Type B pancreatic cell (in vitro differentiated cells): Measurements from ENCODE around the gene FRMD4A. TPM values are rescaled to one million over a fixed set of nuclear protein-coding genes. Genes with fewer than 3 reads are reported as not detected.

Experiments used
- DNase-seq: peaks from one replicate; pipeline ENCODE4 v3.0.0; 2021; ENCODE audit warnings: mixed read lengths; ENCODE audit not compliant: unreplicated experiment; ENCODE audit errors: extremely low spot score
- H3K27ac Mint-ChIP-seq: 2 replicates; pipeline ENCODE4 v1.8.0; 2021; ENCODE audit warnings: mild to moderate bottlenecking, mixed read lengths
- H3K27me3 Mint-ChIP-seq: 2 replicates; pipeline ENCODE4 v1.8.0; 2021; ENCODE audit warnings: mixed read lengths
- H3K36me3 Mint-ChIP-seq: 2 replicates; pipeline ENCODE4 v1.8.0; 2021; ENCODE audit warnings: mixed read lengths
- H3K4me1 Mint-ChIP-seq: one replicate; pipeline ENCODE4 v1.8.0; 2021; ENCODE audit warnings: mixed read lengths; ENCODE audit not compliant: unreplicated experiment
- H3K4me3 Mint-ChIP-seq: 2 replicates; pipeline ENCODE4 v1.8.0; 2021; ENCODE audit warnings: mild to moderate bottlenecking, mixed read lengths
- H3K9me3 Mint-ChIP-seq: 2 replicates; pipeline ENCODE4 v1.8.0; 2021; ENCODE audit warnings: mixed read lengths
- CTCF ChIP-seq: fragments of 200-600 bp; sonication (generic); conservative IDR thresholded peaks from 2 replicates; pipeline ENCODE4 v1.5.0; 2021; ENCODE audit warnings: antibody characterized with exemption, mild to moderate bottlenecking
- total RNA-seq: library from RNA; stranded (reverse); gene quantifications from 2 replicates; pipeline ENCODE4 v1.2.1, GENCODE V29; 2021; ENCODE audit warnings: low replicate concordance

FRMD4A gene
- total RNA-seq, 1 donor from 2014 or later = 88.9 TPM

GRCh38 chr10:13885238-13885990 is 445.3 kb downstream of the FRMD4A start:
- no peak for DNase-seq
- peaks cover 40% of the 10 kb centered on the region for H3K27me3 Mint-ChIP-seq
- TF ChIP-seq CTCF = no peak
- no peak overlapping the region for H3K27ac Mint-ChIP-seq
- H3K4me3 Mint-ChIP-seq = no peak overlapping the region
- H3K36me3 Mint-ChIP-seq = no peaks in the 10 kb centered on the region
- H3K4me1 Mint-ChIP-seq = peaks cover 40% of the 10 kb centered on the region
- H3K9me3 Mint-ChIP-seq = peaks cover 5% of the 10 kb centered on the region

- DNase-seq = no peak
- Mint-ChIP-seq H3K4me1 (peaks cover 26% of the 10 kb centered on the region), H3K9me3 (peaks cover 5% of the 10 kb centered on the region), H3K36me3 (no peaks in the 10 kb centered on the region), H3K27me3 (peaks cover 24% of the 10 kb centered on the region), H3K4me3 (no peak overlapping the region), H3K27ac (no peak overlapping the region)
- no peak for TF ChIP-seq CTCF
Measured at GRCh38 chr10:13883636-13884444, 446.9 kb downstream of the FRMD4A start.

GRCh38 chr10:13882119-13882711 is 448.5 kb downstream of the FRMD4A start:
- Mint-ChIP-seq H3K9me3 (peaks cover 5% of the 10 kb centered on the region), H3K36me3 (no peaks in the 10 kb centered on the region), H3K4me1 (peaks cover 12% of the 10 kb centered on the region), H3K27ac (no peak overlapping the region), H3K27me3 (peaks cover 11% of the 10 kb centered on the region), H3K4me3 (no peak overlapping the region)
- no peak for DNase-seq
- TF ChIP-seq CTCF = no peak

DNA sequence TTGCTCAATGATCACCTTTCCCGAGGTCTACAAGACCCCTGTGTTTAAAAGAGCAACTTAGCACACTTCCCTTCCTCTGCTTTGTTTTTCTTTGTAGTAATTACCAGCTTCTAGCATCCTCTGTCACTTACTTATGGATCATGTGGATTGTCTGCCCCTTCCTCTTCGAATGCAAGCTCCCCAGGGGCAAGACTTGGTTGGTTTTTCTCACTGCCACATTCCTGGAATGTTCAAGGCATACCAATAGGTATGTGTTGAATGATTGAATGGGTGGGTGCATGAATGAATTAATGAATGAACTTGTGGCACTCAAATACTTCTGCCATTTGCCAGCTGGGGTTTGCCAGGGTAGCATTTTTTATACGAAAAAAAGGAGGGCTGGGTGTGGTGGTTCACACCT is 450.0 kb downstream of the FRMD4A start:
- H3K4me1 Mint-ChIP-seq = peaks cover 11% of the 10 kb centered on the region
- H3K27me3 Mint-ChIP-seq = peaks cover 5% of the 10 kb centered on the region
- TF ChIP-seq CTCF = no peak
- no peaks in the 10 kb centered on the region for H3K36me3 Mint-ChIP-seq
- no peak for DNase-seq
- H3K27ac Mint-ChIP-seq = no peak overlapping the region
- H3K4me3 Mint-ChIP-seq = no peak overlapping the region
- H3K9me3 Mint-ChIP-seq = no peaks in the 10 kb centered on the region

GRCh38 chr10:13877154-13877909 is 453.4 kb downstream of the FRMD4A start:
- no peak for TF ChIP-seq CTCF
- no peak overlapping the region for H3K27ac Mint-ChIP-seq
- no peaks in the 10 kb centered on the region for H3K36me3 Mint-ChIP-seq
- H3K9me3 Mint-ChIP-seq = no peaks in the 10 kb centered on the region
- no peak for DNase-seq
- H3K4me1 Mint-ChIP-seq = peaks cover 12% of the 10 kb centered on the region
- no peak overlapping the region for H3K4me3 Mint-ChIP-seq
- H3K27me3 Mint-ChIP-seq = no peaks in the 10 kb centered on the region
